HG02943 (cell line): Measurements from ENCODE around the gene PPFIBP1.
"Not testable (repeated sequence)": the region's sequence is repeated elsewhere in the genome, so short reads cannot be mapped to it uniquely, and the experiment has no call there.

ENCODE experiments used
- ATAC-seq: cut with Tn5 transposase; IDR thresholded peaks from one replicate; pipeline ENCODE4 v1.9.1; 2021; ENCODE audit warnings: mild to moderate bottlenecking, low read depth, moderate library complexity; ENCODE audit not compliant: unreplicated experiment

Gene PPFIBP1

GRCh38 chr12:27644158-27644845 is 120.3 kb downstream of the PPFIBP1 start:
- no peak for ATAC-seq

- ATAC-seq = no peak
Observed at GRCh38 chr12:27645671-27646070, 121.7 kb downstream of the PPFIBP1 start.

- no peak for ATAC-seq
Observed at GRCh38 chr12:27646149-27646548, 122.1 kb downstream of the PPFIBP1 start.

DNA sequence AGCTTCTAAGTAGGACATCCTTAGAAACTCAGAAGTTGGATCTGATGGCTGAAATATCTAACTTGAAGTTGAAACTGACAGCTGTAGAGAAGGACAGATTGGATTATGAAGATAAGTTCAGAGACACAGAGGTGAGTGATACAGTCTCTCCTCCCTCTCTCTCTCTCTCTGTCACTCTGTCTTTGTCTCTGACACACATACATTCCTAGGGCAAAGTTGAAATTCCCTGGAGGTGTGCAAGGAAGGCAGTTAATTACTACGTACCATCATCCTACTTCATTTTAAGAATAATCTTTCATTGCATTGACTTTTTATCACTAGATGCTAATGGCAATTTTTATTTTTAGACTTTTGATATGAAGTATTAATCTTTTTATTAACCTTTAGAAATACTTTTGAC is 126.0 kb downstream of the PPFIBP1 start:
- ATAC-seq = no peak

DNA sequence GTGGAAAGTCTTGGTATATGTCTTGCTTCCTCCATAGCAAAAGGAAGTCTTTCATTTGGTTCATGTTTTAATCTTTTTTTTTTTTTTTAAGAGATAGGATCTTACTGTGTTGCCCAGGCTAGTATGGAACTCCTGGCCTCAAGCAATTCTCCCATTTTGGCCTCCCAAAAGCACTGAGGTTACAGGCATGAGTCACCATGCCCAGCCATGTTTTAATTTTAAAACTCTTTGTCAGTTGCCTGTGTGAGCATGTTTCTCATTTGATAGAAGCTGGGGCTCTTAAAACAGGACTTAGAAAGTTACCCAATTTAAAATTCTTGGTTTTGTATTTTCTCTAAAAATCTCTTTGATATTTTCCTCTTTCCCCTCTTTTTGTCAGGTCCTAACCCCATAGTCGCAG is 127.2 kb downstream of the PPFIBP1 start:
- ATAC-seq = no peak

DNA sequence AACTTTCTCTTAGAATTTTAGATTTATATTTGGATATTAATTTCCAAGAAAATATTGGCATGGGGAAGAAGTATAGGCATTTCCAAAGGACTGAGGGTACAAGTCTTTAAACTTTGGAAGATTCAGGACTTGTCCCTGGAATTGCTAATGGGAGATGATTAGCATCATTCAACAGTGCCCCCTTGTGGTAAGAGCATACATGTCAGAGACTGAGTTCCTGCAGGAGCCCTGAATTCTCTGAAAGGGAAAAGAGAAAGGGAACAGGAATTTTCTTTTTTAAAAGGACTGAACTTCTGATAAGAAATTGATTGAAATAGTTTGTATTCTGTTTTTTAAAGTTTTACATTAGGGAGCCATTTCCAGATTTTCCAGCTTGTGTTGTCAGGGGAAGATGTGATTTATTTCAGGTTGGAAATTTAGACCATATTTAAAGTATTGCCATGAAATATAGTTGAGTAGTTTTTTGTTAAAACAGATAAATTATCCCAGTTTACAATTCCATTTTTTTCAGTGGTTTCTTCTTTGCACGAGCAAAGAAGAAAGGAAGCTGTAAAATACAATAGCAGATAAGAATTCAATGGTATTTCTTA is 128.3 kb downstream of the PPFIBP1 start:
- ATAC-seq = no peak

DNA sequence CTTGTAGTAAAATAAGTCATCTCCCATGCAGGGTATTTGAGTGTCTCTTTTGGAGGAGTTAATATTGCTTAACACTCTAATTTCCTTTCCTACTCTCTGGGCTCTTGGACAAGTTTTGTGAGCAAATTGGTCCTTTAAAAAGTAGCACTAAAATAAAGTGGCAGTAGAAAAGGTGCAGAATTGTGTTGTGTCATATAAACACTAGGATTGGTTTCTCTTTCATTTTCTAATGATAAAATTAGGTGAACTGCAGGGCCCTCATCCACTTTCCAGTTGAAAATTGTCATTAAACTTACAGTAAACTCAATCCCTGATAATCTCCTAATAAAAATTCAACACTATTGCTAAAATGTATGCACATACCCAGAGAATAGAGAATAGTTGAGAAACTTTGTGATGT is 129.7 kb downstream of the PPFIBP1 start:
- no peak for ATAC-seq

GRCh38 chr12:27655476-27655875 is 131.5 kb downstream of the PPFIBP1 start:
- ATAC-seq = not testable (repeated sequence)

DNA sequence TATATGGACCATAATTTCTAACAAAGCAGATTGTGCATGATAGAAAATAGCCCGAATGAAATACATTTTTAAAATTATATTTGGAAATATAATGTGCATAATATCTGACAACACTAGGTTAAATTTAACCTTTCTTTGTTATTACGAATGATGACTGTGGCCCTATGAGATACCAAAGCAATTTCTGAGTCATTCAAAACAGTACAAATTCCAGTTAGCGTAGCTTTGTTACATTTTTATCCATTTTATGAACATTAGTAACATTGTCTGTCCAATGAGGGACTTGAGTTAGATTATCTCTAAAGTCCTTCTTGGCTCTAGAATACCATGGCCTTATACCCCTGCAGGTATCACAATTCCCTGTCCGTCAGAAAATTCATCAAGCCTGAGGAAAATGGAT is 133.3 kb downstream of the PPFIBP1 start:
- no peak for ATAC-seq

- no peak for ATAC-seq
Observed at GRCh38 chr12:27665704-27666103, 141.7 kb downstream of the PPFIBP1 start.

DNA sequence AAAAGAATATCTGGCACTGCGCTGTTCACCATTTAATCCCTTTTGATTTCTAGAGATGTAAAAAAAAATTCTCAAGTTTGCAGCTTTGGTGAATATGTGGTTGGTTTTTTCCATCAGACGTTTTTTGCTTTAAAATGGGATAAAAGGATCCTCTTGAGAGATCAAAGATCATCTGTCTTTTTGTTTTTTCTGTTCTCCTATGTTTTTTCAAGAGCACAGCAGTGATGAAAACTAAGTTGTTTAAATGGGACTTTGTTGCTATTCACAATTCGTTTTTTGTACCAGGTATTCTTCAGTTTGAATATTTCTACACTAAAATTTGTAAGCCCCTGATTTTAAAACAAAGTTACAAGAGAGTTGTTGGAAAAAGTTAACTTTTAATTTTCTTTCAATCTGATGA is 142.5 kb downstream of the PPFIBP1 start:
- no peak for ATAC-seq

DNA sequence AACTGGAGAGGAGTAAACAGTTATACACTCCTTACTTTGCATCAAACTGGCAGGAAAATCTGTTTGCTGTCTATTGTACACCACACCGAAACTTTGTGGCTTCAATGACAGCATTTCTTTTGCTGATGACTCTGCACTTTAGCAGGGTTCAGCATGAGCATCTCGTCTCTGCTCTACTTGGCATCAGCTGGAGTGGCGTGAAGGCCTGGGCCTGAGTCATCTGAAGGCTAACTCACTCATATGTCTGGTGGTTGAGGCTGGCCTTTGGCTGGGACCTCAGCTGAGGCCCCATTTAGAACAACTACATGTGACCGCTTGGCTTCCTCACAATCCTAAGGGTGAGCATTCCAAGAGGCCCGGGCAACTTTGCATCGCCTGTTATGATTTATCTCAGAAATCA is 143.5 kb downstream of the PPFIBP1 start:
- ATAC-seq = no peak

DNA sequence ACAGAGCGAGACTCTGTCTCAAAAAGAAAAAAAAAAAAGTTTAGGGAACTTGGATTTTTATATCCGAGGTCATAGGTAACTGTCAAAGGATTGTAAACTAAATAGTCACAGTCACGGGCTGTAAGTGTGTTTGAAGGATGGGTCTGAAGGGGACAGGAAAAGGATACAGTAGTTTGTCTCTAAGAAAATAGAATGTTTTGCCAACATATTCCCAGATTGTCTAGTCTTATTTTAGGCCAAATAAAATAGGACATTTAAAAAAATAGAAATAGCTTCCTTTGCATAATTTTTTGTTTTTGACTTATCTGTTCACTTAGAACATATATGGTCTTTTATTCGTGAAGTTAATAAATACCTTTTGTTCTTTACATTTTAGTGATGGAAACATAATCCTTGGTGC is 148.0 kb downstream of the PPFIBP1 start:
- no peak for ATAC-seq

- no peak for ATAC-seq
Observed at GRCh38 chr12:27672643-27673042, 148.6 kb downstream of the PPFIBP1 start.

DNA sequence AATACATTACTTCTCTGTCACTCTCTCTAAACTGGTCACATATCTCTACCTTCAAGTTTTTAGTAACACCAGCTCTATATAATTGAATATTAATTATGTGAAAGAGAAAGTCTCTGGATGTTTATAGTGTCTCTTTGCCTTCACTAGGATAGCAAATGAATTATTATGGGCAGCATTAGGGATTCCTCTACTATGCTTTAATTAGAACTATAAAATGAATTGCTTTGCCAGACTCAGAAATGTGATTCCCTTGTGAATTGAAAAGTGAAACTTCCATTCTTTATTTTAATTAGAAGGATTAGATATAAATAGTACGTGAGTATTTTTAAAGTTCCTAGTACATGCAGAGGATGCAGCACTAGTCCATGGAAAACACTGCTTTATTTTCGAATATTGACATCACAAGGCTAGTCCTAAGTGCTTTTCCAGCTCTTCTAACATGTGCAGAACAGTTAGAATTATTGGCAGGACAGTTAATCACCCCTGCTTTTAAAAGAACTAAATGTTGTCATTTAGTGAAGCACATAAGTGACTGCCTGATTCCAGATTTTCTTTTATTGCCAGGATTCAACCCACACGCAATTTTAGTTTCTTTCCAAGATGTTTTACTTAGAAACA is 149.2 kb downstream of the PPFIBP1 start:
- ATAC-seq = no peak

DNA sequence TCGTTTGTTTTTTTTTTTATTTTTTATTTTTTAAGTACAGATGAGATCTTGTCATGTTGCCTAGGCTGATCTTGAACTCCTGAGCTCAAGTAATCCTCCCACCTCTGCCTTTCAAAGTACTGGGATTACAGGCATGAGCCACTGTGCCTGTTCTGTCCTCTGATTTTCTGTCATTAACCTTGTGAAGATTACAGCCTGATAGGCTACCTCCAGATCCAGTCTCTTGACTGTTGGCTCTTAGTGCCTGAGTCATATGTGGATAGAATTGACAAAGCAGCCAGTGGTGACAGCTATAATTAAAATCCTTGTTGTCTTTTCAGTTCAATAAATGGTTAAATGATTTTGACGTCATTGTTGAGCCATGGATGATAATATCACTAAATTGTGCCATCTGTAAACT is 151.0 kb downstream of the PPFIBP1 start:
- no peak for ATAC-seq

DNA sequence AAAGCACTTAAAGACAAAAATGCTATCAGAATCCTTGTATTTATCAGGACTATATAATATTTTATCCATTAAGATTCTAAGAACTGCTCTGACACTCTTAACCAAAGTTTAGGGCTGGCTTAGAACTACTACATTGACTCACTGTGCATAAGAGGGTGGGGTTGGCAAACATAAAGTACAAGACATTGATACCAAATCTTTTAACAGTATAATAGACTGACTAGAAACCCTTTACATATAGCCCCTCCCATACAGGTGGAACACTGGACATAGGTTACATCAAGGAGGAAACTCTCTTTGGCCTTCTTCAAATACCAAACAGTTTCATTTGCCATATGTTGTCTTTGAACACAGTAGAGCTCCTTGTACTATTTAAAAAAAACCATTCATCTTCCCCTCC is 156.6 kb downstream of the PPFIBP1 start:
- no peak for ATAC-seq

- no peak for ATAC-seq
Observed at GRCh38 chr12:27682534-27682933, 158.5 kb downstream of the PPFIBP1 start.

GRCh38 chr12:27685274-27685673 is 161.3 kb downstream of the PPFIBP1 start:
- ATAC-seq = no peak

GRCh38 chr12:27686147-27686546 is 162.1 kb downstream of the PPFIBP1 start:
- ATAC-seq = no peak

GRCh38 chr12:27688671-27689070 is 164.7 kb downstream of the PPFIBP1 start:
- ATAC-seq = no peak

GRCh38 chr12:27689558-27690180 is 165.7 kb downstream of the PPFIBP1 start:
- ATAC-seq = no peak
